ENCODE results near the gene PRAMEF10. TPM values are rescaled to one million over a fixed set of nuclear protein-coding genes. Genes with fewer than 3 reads are reported as not detected.
"Not testable (repeated sequence)": the region's sequence is repeated elsewhere in the genome, so short reads cannot be mapped to it uniquely, and the experiment has no call there.

Gene PRAMEF10
- total and polyA plus RNA-seq, 2 of the 8 experiments (the other 6 are each of a cell fraction or from before 2014, with no cell fraction given), result not detected

- H3K9me3 ChIP-seq (ENCODE audit: insufficient read depth in 2 of 2, low read depth in 1 of 2, low read length in 1 of 2); H3K79me1 ChIP-seq (ENCODE audit: low read depth, low read length); H2AK5ac ChIP-seq (ENCODE audit: low read depth, low read length); H2BK12ac ChIP-seq (ENCODE audit: low read depth, low read length); H3K23ac ChIP-seq (ENCODE audit: insufficient read length); H3K79me2 ChIP-seq (ENCODE audit: control insufficient read depth in 1 of 2, insufficient read depth in 2 of 2, low read length in 2 of 2); H3K23me2 ChIP-seq (ENCODE audit: low read depth, low read length); H3K36me3 ChIP-seq (ENCODE audit: control insufficient read depth in 2 of 4, insufficient read depth in 4 of 4, low read length in 3 of 4); H3K18ac ChIP-seq (ENCODE audit: extremely low read depth, low read length); H3K27ac ChIP-seq (ENCODE audit: low read depth, low read length); H2BK5ac ChIP-seq (ENCODE audit: low read depth, low read length); DNase-seq (ENCODE audit: low read depth in 1 of 2, low spot score in 2 of 2); POLR2A ChIA-PET (ENCODE audit: partially characterized antibody); H4K91ac ChIP-seq (replicated peaks; ENCODE audit: insufficient read length, low read length); H3K4me2 ChIP-seq (ENCODE audit: insufficient read depth in 1 of 2, low read depth in 2 of 2, low read length in 2 of 2); H3K4me3 ChIP-seq (ENCODE audit: extremely low read depth in 1 of 4, insufficient read depth in 2 of 4, low read depth in 3 of 4, low read length in 4 of 4); H3K27me3 ChIP-seq (replicated peaks in 1 of 4; ENCODE audit: control insufficient read depth in 3 of 4, extremely low read depth in 1 of 4, insufficient read depth in 3 of 4, low read length in 3 of 4); H4K5ac ChIP-seq (ENCODE audit: insufficient read length, low read depth, low read length); H2BK15ac ChIP-seq (ENCODE audit: low read length); H3K9ac ChIP-seq (replicated peaks in 1 of 4; ENCODE audit: extremely low read depth in 1 of 4, low read depth in 3 of 4, low read length in 3 of 4); FAIRE-seq; H2AFZ ChIP-seq (ENCODE audit: low read length); H3K4me1 ChIP-seq (replicated peaks in 1 of 4; ENCODE audit: control insufficient read depth in 3 of 4, insufficient read depth in 4 of 4, low read length in 3 of 4); H2BK120ac ChIP-seq (replicated peaks; ENCODE audit: low read depth, low read length); H3K4ac ChIP-seq (replicated peaks; ENCODE audit: insufficient read length, low read depth, low read length); H3K14ac ChIP-seq (ENCODE audit: insufficient read length); H2BK20ac ChIP-seq (ENCODE audit: low read length); CTCF ChIA-PET (ENCODE audit: partially characterized antibody); H4K8ac ChIP-seq (ENCODE audit: extremely low read depth, insufficient read depth, low read length); H4K20me1 ChIP-seq (replicated peaks in 1 of 2; ENCODE audit: control insufficient read depth in 1 of 2, insufficient read depth in 2 of 2, low read length in 2 of 2); H3K56ac ChIP-seq (replicated peaks; ENCODE audit: insufficient read length, low read depth, low read length): not testable (repeated sequence)
- WGBS, 2 experiments (ENCODE audit: extremely low coverage in 1 of 2, insufficient coverage in 1 of 2, insufficient read length in 1 of 2, insufficient replicate concordance in 2 of 2, low coverage in 1 of 2, low lambda C conversion rate in 2 of 2, missing lambda C conversion rate in 1 of 2), result 78% methylated on average over 4 of the region's 5 CpGs; no CpG with 5 or more reads in 1 of the 2 experiments
These were observed 5.9 kb upstream of the PRAMEF10 start for GRCh38 chr1:12903793-12904572.

GRCh38 chr1:12899186-12899585 is 1.1 kb upstream of the PRAMEF10 start:
- H4K20me1 ChIP-seq (replicated peaks in 1 of 2; ENCODE audit: control insufficient read depth in 1 of 2, insufficient read depth in 2 of 2, low read length in 2 of 2); H3K18ac ChIP-seq (ENCODE audit: extremely low read depth, low read length); H2BK120ac ChIP-seq (replicated peaks; ENCODE audit: low read depth, low read length); H2BK5ac ChIP-seq (ENCODE audit: low read depth, low read length); H2AFZ ChIP-seq (ENCODE audit: low read length); FAIRE-seq; H3K4me1 ChIP-seq (replicated peaks in 1 of 4; ENCODE audit: control insufficient read depth in 3 of 4, insufficient read depth in 4 of 4, low read length in 3 of 4); H3K27me3 ChIP-seq (replicated peaks in 1 of 4; ENCODE audit: control insufficient read depth in 3 of 4, extremely low read depth in 1 of 4, insufficient read depth in 3 of 4, low read length in 3 of 4); H2AK5ac ChIP-seq (ENCODE audit: low read depth, low read length); H3K4ac ChIP-seq (replicated peaks; ENCODE audit: insufficient read length, low read depth, low read length); H3K79me2 ChIP-seq (ENCODE audit: control insufficient read depth in 1 of 2, insufficient read depth in 2 of 2, low read length in 2 of 2); H3K23me2 ChIP-seq (ENCODE audit: low read depth, low read length); H2BK12ac ChIP-seq (ENCODE audit: low read depth, low read length); H4K5ac ChIP-seq (ENCODE audit: insufficient read length, low read depth, low read length); CTCF ChIA-PET (ENCODE audit: partially characterized antibody); H2BK20ac ChIP-seq (ENCODE audit: low read length); H3K56ac ChIP-seq (replicated peaks; ENCODE audit: insufficient read length, low read depth, low read length); H3K9me3 ChIP-seq (ENCODE audit: insufficient read depth in 2 of 2, low read depth in 1 of 2, low read length in 1 of 2); H4K8ac ChIP-seq (ENCODE audit: extremely low read depth, insufficient read depth, low read length); H3K4me2 ChIP-seq (ENCODE audit: insufficient read depth in 1 of 2, low read depth in 2 of 2, low read length in 2 of 2); POLR2A ChIA-PET (ENCODE audit: partially characterized antibody); H3K14ac ChIP-seq (ENCODE audit: insufficient read length); H3K23ac ChIP-seq (ENCODE audit: insufficient read length); DNase-seq (ENCODE audit: low read depth in 1 of 2, low spot score in 2 of 2); H3K9ac ChIP-seq (replicated peaks in 1 of 4; ENCODE audit: extremely low read depth in 1 of 4, low read depth in 3 of 4, low read length in 3 of 4); H3K27ac ChIP-seq (ENCODE audit: low read depth, low read length); H2BK15ac ChIP-seq (ENCODE audit: low read length); H3K4me3 ChIP-seq (ENCODE audit: extremely low read depth in 1 of 4, insufficient read depth in 2 of 4, low read depth in 3 of 4, low read length in 4 of 4); H3K79me1 ChIP-seq (ENCODE audit: low read depth, low read length); H4K91ac ChIP-seq (replicated peaks; ENCODE audit: insufficient read length, low read length); H3K36me3 ChIP-seq (ENCODE audit: control insufficient read depth in 2 of 4, insufficient read depth in 4 of 4, low read length in 3 of 4): not testable (repeated sequence)
